ENCODE data around the gene SLC29A3.
"Not testable (repeated sequence)": the region's sequence is repeated elsewhere in the genome, so short reads cannot be mapped to it uniquely, and the experiment has no call there.

SLC29A3 gene

GRCh38 chr10:71294856-71295255, 24.2 kb upstream of the SLC29A3 start:
- Histone ChIP-seq H3K4me3 (ENCODE audit: low read length) (no peak overlapping the region), H3K27me3 (ENCODE audit: insufficient read depth, low read length, poor library complexity) (no peaks in the 10 kb centered on the region), H2BK120ac (ENCODE audit: low read depth, low read length) (no peak overlapping the region), H4K8ac (ENCODE audit: low read depth, low read length) (no peak overlapping the region), H3K79me1 (ENCODE audit: low read length) (no peaks in the 10 kb centered on the region), H3K56ac (ENCODE audit: low read length) (no peak overlapping the region), H2AK5ac (ENCODE audit: low read length) (no peak overlapping the region), H3K9ac (ENCODE audit: low read length) (no peak overlapping the region), H3K27ac (ENCODE audit: low read depth, low read length) (no peak overlapping the region), H3K4ac (ENCODE audit: low read depth, low read length) (no peak overlapping the region), H4K5ac (ENCODE audit: low read length) (no peak overlapping the region), H2BK15ac (replicated peaks; ENCODE audit: low read depth) (no peak overlapping the region), H3K23ac (ENCODE audit: low read length) (no peak overlapping the region), H3K79me2 (ENCODE audit: control insufficient read depth, insufficient read depth, low read length) (no peaks in the 10 kb centered on the region), H3K18ac (ENCODE audit: low read length) (no peak overlapping the region), H2BK5ac (ENCODE audit: low read length) (no peak overlapping the region), H3K4me2 (ENCODE audit: low read length) (no peak overlapping the region), H3K4me1 (ENCODE audit: control insufficient read depth, low read depth, low read length) (no peaks in the 10 kb centered on the region), H3K36me3 (ENCODE audit: control insufficient read depth, insufficient read depth, low read length) (peaks cover 1% of the 10 kb centered on the region)
- no peak for DNase-seq
- WGBS (ENCODE audit: extremely low coverage, insufficient coverage, low lambda C conversion rate) = no CpG with 5 or more reads among the region's 4 CpGs

- Histone ChIP-seq H2AK5ac (ENCODE audit: low read length) (no peak overlapping the region), H3K36me3 (ENCODE audit: control insufficient read depth, insufficient read depth, low read length) (peaks cover 1% of the 10 kb centered on the region)
Measured at GRCh38 chr10:71295641-71296040, 23.4 kb upstream of the SLC29A3 start.

GRCh38 chr10:71296086-71296485, 23.0 kb upstream of the SLC29A3 start:
- Histone ChIP-seq H2BK120ac (ENCODE audit: low read depth, low read length) (no peak overlapping the region), H2BK5ac (ENCODE audit: low read length) (no peak overlapping the region), H3K9ac (ENCODE audit: low read length) (no peak overlapping the region), H2AK5ac (ENCODE audit: low read length) (no peak overlapping the region), H3K27me3 (ENCODE audit: insufficient read depth, low read length, poor library complexity) (no peaks in the 10 kb centered on the region), H3K36me3 (ENCODE audit: control insufficient read depth, insufficient read depth, low read length) (peaks cover 1% of the 10 kb centered on the region), H3K79me1 (ENCODE audit: low read length) (no peaks in the 10 kb centered on the region), H3K18ac (ENCODE audit: low read length) (no peak overlapping the region), H3K4me1 (ENCODE audit: control insufficient read depth, low read depth, low read length) (no peaks in the 10 kb centered on the region), H3K23ac (ENCODE audit: low read length) (no peak overlapping the region), H3K4me2 (ENCODE audit: low read length) (no peak overlapping the region), H4K5ac (ENCODE audit: low read length) (no peak overlapping the region), H3K56ac (ENCODE audit: low read length) (no peak overlapping the region), H3K27ac (ENCODE audit: low read depth, low read length) (no peak overlapping the region), H3K4ac (ENCODE audit: low read depth, low read length) (no peak overlapping the region), H3K79me2 (ENCODE audit: control insufficient read depth, insufficient read depth, low read length) (no peaks in the 10 kb centered on the region), H2BK15ac (replicated peaks; ENCODE audit: low read depth) (no peak overlapping the region), H3K4me3 (ENCODE audit: low read length) (no peak overlapping the region), H4K8ac (ENCODE audit: low read depth, low read length) (no peak overlapping the region)
- WGBS (ENCODE audit: extremely low coverage, insufficient coverage, low lambda C conversion rate) = no CpG with 5 or more reads among the region's 5 CpGs
- DNase-seq = no peak

More at GRCh38 chr10:71295641-71296040, 23.4 kb upstream of the SLC29A3 start:
- H3K27me3 ChIP-seq (ENCODE audit: insufficient read depth, low read length, poor library complexity) = no peaks in the 10 kb centered on the region
- no peak overlapping the region for H3K4me3 ChIP-seq (ENCODE audit: low read length)
- H2BK120ac ChIP-seq (ENCODE audit: low read depth, low read length) = no peak overlapping the region
- H3K9ac ChIP-seq (ENCODE audit: low read length) = no peak overlapping the region
- no peak overlapping the region for H3K23ac ChIP-seq (ENCODE audit: low read length)
- WGBS (ENCODE audit: extremely low coverage, insufficient coverage, low lambda C conversion rate) = no CpG with 5 or more reads among the region's 9 CpGs
- no peaks in the 10 kb centered on the region for H3K4me1 ChIP-seq (ENCODE audit: control insufficient read depth, low read depth, low read length)
- H3K4ac ChIP-seq (ENCODE audit: low read depth, low read length) = no peak overlapping the region
- H3K56ac ChIP-seq (ENCODE audit: low read length) = no peak overlapping the region
- no peak for DNase-seq
- no peak overlapping the region for H4K8ac ChIP-seq (ENCODE audit: low read depth, low read length)
- no peak overlapping the region for H2BK5ac ChIP-seq (ENCODE audit: low read length)
- H3K79me2 ChIP-seq (ENCODE audit: control insufficient read depth, insufficient read depth, low read length) = no peaks in the 10 kb centered on the region
- no peak overlapping the region for H3K27ac ChIP-seq (ENCODE audit: low read depth, low read length)
- H2BK15ac ChIP-seq (replicated peaks; ENCODE audit: low read depth) = no peak overlapping the region
- H3K79me1 ChIP-seq (ENCODE audit: low read length) = no peaks in the 10 kb centered on the region
- no peak overlapping the region for H3K18ac ChIP-seq (ENCODE audit: low read length)
- no peak overlapping the region for H3K4me2 ChIP-seq (ENCODE audit: low read length)
- H4K5ac ChIP-seq (ENCODE audit: low read length) = no peak overlapping the region

- not testable (repeated sequence) for H3K4me1 ChIP-seq (ENCODE audit: control insufficient read depth, low read depth, low read length); H3K23ac ChIP-seq (ENCODE audit: low read length); H3K9ac ChIP-seq (ENCODE audit: low read length); H3K4me3 ChIP-seq (ENCODE audit: low read length); DNase-seq; H3K56ac ChIP-seq (ENCODE audit: low read length); H3K4ac ChIP-seq (ENCODE audit: low read depth, low read length); H3K4me2 ChIP-seq (ENCODE audit: low read length); H2AK5ac ChIP-seq (ENCODE audit: low read length); H3K27ac ChIP-seq (ENCODE audit: low read depth, low read length); H3K27me3 ChIP-seq (ENCODE audit: insufficient read depth, low read length, poor library complexity); H2BK15ac ChIP-seq (replicated peaks; ENCODE audit: low read depth); H3K79me1 ChIP-seq (ENCODE audit: low read length); H3K36me3 ChIP-seq (ENCODE audit: control insufficient read depth, insufficient read depth, low read length); H3K79me2 ChIP-seq (ENCODE audit: control insufficient read depth, insufficient read depth, low read length); H4K5ac ChIP-seq (ENCODE audit: low read length); H2BK5ac ChIP-seq (ENCODE audit: low read length); H3K18ac ChIP-seq (ENCODE audit: low read length); H2BK120ac ChIP-seq (ENCODE audit: low read depth, low read length); H4K8ac ChIP-seq (ENCODE audit: low read depth, low read length)
- no CpG with 5 or more reads among the region's 13 CpGs for WGBS (ENCODE audit: extremely low coverage, insufficient coverage, low lambda C conversion rate)
Measured at GRCh38 chr10:71296811-71297210, 22.2 kb upstream of the SLC29A3 start.

- H3K79me1 ChIP-seq (ENCODE audit: low read length) = no peaks in the 10 kb centered on the region
- no peaks in the 10 kb centered on the region for H3K27me3 ChIP-seq (ENCODE audit: insufficient read depth, low read length, poor library complexity)
- WGBS (ENCODE audit: extremely low coverage, insufficient coverage, low lambda C conversion rate) = no CpG with 5 or more reads among the region's 3 CpGs
- H2AK5ac ChIP-seq (ENCODE audit: low read length) = no peak overlapping the region
- H4K5ac ChIP-seq (ENCODE audit: low read length) = no peak overlapping the region
- H2BK5ac ChIP-seq (ENCODE audit: low read length) = no peak overlapping the region
- peaks cover 1% of the 10 kb centered on the region for H3K36me3 ChIP-seq (ENCODE audit: control insufficient read depth, insufficient read depth, low read length)
- H3K23ac ChIP-seq (ENCODE audit: low read length) = no peak overlapping the region
- H3K18ac ChIP-seq (ENCODE audit: low read length) = no peak overlapping the region
- H3K4ac ChIP-seq (ENCODE audit: low read depth, low read length) = no peak overlapping the region
- H2BK120ac ChIP-seq (ENCODE audit: low read depth, low read length) = no peak overlapping the region
- H3K4me2 ChIP-seq (ENCODE audit: low read length) = no peak overlapping the region
- H3K9ac ChIP-seq (ENCODE audit: low read length) = no peak overlapping the region
- H4K8ac ChIP-seq (ENCODE audit: low read depth, low read length) = no peak overlapping the region
- H3K4me3 ChIP-seq (ENCODE audit: low read length) = no peak overlapping the region
- DNase-seq = no peak
- H3K79me2 ChIP-seq (ENCODE audit: control insufficient read depth, insufficient read depth, low read length) = no peaks in the 10 kb centered on the region
- no peak overlapping the region for H2BK15ac ChIP-seq (replicated peaks; ENCODE audit: low read depth)
- no peak overlapping the region for H3K56ac ChIP-seq (ENCODE audit: low read length)
- H3K27ac ChIP-seq (ENCODE audit: low read depth, low read length) = no peak overlapping the region
- H3K4me1 ChIP-seq (ENCODE audit: control insufficient read depth, low read depth, low read length) = no peaks in the 10 kb centered on the region
Measured at GRCh38 chr10:71297343-71297742, 21.7 kb upstream of the SLC29A3 start.

- Histone ChIP-seq H2BK15ac (replicated peaks; ENCODE audit: low read depth) (no peak overlapping the region), H3K4me3 (ENCODE audit: low read length) (no peak overlapping the region), H2AK5ac (ENCODE audit: low read length) (no peak overlapping the region), H3K79me2 (ENCODE audit: control insufficient read depth, insufficient read depth, low read length) (no peaks in the 10 kb centered on the region), H3K79me1 (ENCODE audit: low read length) (no peaks in the 10 kb centered on the region), H3K23ac (ENCODE audit: low read length) (no peak overlapping the region), H3K27ac (ENCODE audit: low read depth, low read length) (no peak overlapping the region), H2BK120ac (ENCODE audit: low read depth, low read length) (no peak overlapping the region), H3K18ac (ENCODE audit: low read length) (no peak overlapping the region), H3K27me3 (ENCODE audit: insufficient read depth, low read length, poor library complexity) (no peaks in the 10 kb centered on the region), H2BK5ac (ENCODE audit: low read length) (no peak overlapping the region), H3K36me3 (ENCODE audit: control insufficient read depth, insufficient read depth, low read length) (peaks cover 1% of the 10 kb centered on the region), H3K4ac (ENCODE audit: low read depth, low read length) (no peak overlapping the region), H4K8ac (ENCODE audit: low read depth, low read length) (no peak overlapping the region), H3K9ac (ENCODE audit: low read length) (no peak overlapping the region), H4K5ac (ENCODE audit: low read length) (no peak overlapping the region), H3K4me1 (ENCODE audit: control insufficient read depth, low read depth, low read length) (no peaks in the 10 kb centered on the region), H3K56ac (ENCODE audit: low read length) (no peak overlapping the region), H3K4me2 (ENCODE audit: low read length) (no peak overlapping the region)
- no peak for DNase-seq
- WGBS (ENCODE audit: extremely low coverage, insufficient coverage, low lambda C conversion rate) = no CpG with 5 or more reads among the region's 14 CpGs
Measured at GRCh38 chr10:71299071-71299785, 19.8 kb upstream of the SLC29A3 start.

Data from mesendoderm (in vitro differentiated cells).